Psoas muscle (tissue), 8 donors: ENCODE results near the gene UBE3C. TPM values are rescaled to one million over a fixed set of nuclear protein-coding genes. Genes with fewer than 3 reads are reported as not detected.

Source experiments
- ATAC-seq, 4 donors: fragments of 200-7000 bp; cut with Tn5 transposase; one replicate each; pipeline ENCODE4 v1.9.1; 2020; ENCODE audit warnings: moderate library complexity in 3 of 4, mild to moderate bottlenecking in 2 of 4
- DNase-seq, 2 donors: peaks; one replicate each; pipeline ENCODE4 v3.0.0-alpha.2; 2020
- H3K27ac ChIP-seq: fragments of 200-600 bp; one replicate; pipeline ENCODE4 v1.8.0; 2022
- H3K27me3 ChIP-seq, 3 donors: fragments of 200-600 bp in 1 of 3; one replicate each; pipeline versions ENCODE4 v1.6.1 to v1.8.0; 2013 to 2022; ENCODE audit warnings: low read length in 2 of 3, mild to moderate bottlenecking in 2 of 3, moderate library complexity in 1 of 3; ENCODE audit not compliant: insufficient read depth in 3 of 3
- H3K36me3 ChIP-seq, 2 donors: fragments of 200-600 bp in 1 of 2; one replicate each; pipeline versions ENCODE4 v1.6.1 to v1.8.0; 2013 to 2022; ENCODE audit warnings: low read depth in 1 of 2, mild to moderate bottlenecking in 1 of 2, moderate library complexity in 1 of 2; ENCODE audit not compliant: insufficient read depth in 1 of 2
- H3K4me1 ChIP-seq: fragments of 200-600 bp; one replicate; pipeline ENCODE4 v1.8.0; 2022
- H3K4me3 ChIP-seq: fragments of 200-600 bp; one replicate; pipeline ENCODE4 v1.8.0; 2022; ENCODE audit warnings: mild to moderate bottlenecking
- H3K9me3 ChIP-seq: fragments of 200-600 bp; one replicate; pipeline ENCODE4 v1.8.0; 2022
- CTCF ChIP-seq: fragments of 200-600 bp; IDR thresholded peaks from one replicate; pipeline ENCODE4 v1.8.0; 2022; ENCODE audit warnings: antibody characterized with exemption
- WGBS, 3 donors: extraction: QIAGEN DNeasy Blood & Tissue Kit; methylation state at CpG; one replicate each; pipeline versions ENCODE4 v1.1.6 to v1.1.7; 2013; 5-methylcytosine and 5-hydroxymethylcytosine counted together
- intact Hi-C, 2 donors: fragments of 100-400 bp; cut with DNase I; formaldehyde crosslinking; loops; one replicate each; pipeline versions ENCODE4 v1.11.0 to v1.14.2; 2022
- polyA plus RNA-seq, 3 donors: library from polyadenylated mRNA; stranded (reverse); fragments of 200-250 nt; gene quantifications; one replicate each; pipeline ENCODE4 v1.2.3, GENCODE V29; 2013
- total RNA-seq, 4 donors: library from RNA; stranded (reverse); fragmentation: NEBNext Ultra II Directional in 2 of 4; extraction: Animal tissue kit (Norgen Biotek cat#: 25700) in 2 of 4; gene quantifications; one replicate each; pipeline versions ENCODE4 v1.2.1 to v1.2.4, GENCODE V29; 2021 to 2023
- donor health status: healthy with polysubstance abuse.
- donor health status: DM: no; HTN: no; CAD: no; lungs with moderate emphysema.
- donor health status: Bipolar disorder and iron deficiency.
- donor health status: healthy.
- donor health status: DM: yes; HTN: yes; CAD: no.
- donor health status: DM: no; HTN: no; CAD: no.
- donor health status: DM: no; HTN: no; CAD: no.
- donor health status: DM: yes; HTN: yes; CAD: no.

Gene UBE3C
- total and polyA plus RNA-seq, 7 donors, result 31.9 to 94.2 (median 60.2) TPM

DNA sequence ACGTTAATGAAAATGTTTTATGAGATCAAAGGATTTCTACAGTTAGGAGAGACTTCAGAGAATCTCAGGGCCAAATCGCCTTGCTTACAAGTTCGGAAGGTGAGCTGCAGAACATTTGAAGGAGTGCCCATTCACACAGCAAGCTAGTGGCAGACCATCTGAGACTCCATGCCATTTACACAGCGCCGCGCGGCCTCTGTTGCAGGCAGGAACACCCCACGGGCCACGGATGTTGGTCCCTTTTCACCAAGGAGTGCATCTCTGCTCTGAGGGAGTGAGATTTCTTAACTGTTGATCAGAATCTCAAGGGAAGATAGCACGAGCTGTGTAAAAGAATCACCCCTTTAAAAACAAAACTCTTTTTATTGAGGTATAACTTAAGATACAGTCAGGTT, 1.8 kb downstream of the UBE3C start:
- Histone ChIP-seq H3K4me1 (peaks cover 41% of the 10 kb centered on the region), H3K9me3 (no peaks in the 10 kb centered on the region), H3K4me3 (peak overlapping the region; percentile 91), H3K27ac (no peak overlapping the region), H3K27me3 (no peaks in the 10 kb centered on the region), H3K36me3 (peaks cover 3 to 4% of the 10 kb centered on the region in 2 donors)
- DNase-seq (no peak), ATAC-seq (no peak)
- no peak for TF ChIP-seq CTCF
- WGBS, 3 donors, result 73 to 74% (median 73%) methylated on average over 10 of the region's 10 CpGs
- intact Hi-C loops, result loop anchor here in 1 of 2 donors (5.0 to 10.0 kb wide), 3 partner anchors 173 to 246 kb away; partner anchors contain the start of gene LMBR1

DNA sequence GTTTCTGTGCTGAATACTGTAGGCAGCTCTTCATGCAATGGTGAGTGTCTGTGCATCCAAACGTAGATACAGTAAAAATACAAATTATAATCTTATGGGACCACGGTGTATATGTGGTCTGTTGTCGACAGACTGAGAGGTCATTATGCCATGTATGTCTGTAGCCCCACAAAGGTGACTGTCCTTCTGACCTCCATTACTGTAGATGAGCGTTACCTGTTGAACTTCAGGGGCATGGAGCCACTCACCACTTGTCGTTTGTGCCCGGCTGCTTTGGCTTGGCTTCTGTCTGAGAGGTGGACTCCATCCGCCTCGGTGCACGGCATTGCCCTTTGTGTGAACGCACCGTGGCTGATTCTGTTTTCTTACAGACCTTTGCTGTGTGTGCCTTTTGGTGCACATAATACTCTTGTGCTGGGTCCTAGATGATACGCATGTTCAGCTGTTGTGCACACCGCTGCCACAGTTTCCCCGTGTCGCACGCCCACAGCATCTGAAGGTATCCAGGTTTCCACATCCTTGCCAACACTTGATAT, 2.9 kb downstream of the UBE3C start:
- H3K36me3 ChIP-seq, result peaks cover 3 to 4% of the 10 kb centered on the region in 2 donors
- WGBS, 3 donors, result 87 to 89% (median 89%) methylated on average over 16 of the region's 16 CpGs
- H3K27ac ChIP-seq, result no peak overlapping the region
- DNase-seq (no peak), ATAC-seq (no peak)
- intact Hi-C loops, result loop anchor here in 1 of 2 donors (5.0 to 10.0 kb wide), 3 partner anchors 174 to 247 kb away; partner anchors contain the start of gene LMBR1
- no peaks in the 10 kb centered on the region for H3K9me3 ChIP-seq
- TF ChIP-seq CTCF, result no peak
- no peaks in the 10 kb centered on the region for H3K27me3 ChIP-seq
- no peak overlapping the region for H3K4me3 ChIP-seq
- H3K4me1 ChIP-seq, result peaks cover 48% of the 10 kb centered on the region

GRCh38 chr7:157143788-157144187, 5.1 kb downstream of the UBE3C start:
- peaks cover 62% of the 10 kb centered on the region for H3K4me1 ChIP-seq
- H3K27me3 ChIP-seq, result no peaks in the 10 kb centered on the region
- no peak for TF ChIP-seq CTCF
- ATAC-seq, result no peak
- intact Hi-C loops, result loop anchor here in 1 of 2 donors (5.0 to 10.0 kb wide), 3 partner anchors 176 to 249 kb away; partner anchors contain the start of gene LMBR1
- H3K27ac ChIP-seq, result no peak overlapping the region
- no peak for DNase-seq
- H3K36me3 ChIP-seq, result peaks cover 3 to 4% of the 10 kb centered on the region in 2 donors
- no peak overlapping the region for H3K4me3 ChIP-seq
- H3K9me3 ChIP-seq, result no peaks in the 10 kb centered on the region
- 77 to 86% (median 84%) methylated on average over 8 of the region's 8 CpGs for WGBS, 3 donors

DNA sequence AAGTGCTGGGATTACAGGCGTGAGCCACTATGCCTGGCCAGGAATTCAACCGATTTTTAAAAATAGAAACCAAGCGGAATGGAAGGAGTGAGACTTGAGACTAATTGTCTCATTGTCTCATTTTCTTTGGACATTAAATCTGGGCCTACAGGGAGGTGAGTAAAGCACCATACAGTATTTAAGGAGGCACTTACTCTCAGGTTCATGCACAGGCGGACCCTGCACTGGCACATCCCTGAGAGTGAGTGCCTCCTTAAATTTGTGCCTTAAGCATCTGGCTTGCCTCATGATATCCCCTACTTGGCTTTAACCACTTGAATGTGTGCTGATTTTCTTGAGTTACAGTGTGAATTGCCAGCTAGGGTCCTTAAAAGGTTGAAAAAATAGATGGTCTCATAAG, 10.6 kb downstream of the UBE3C start:
- TF ChIP-seq CTCF, result no peak
- Histone ChIP-seq H3K27me3 (no peaks in the 10 kb centered on the region), H3K4me3 (no peak overlapping the region), H3K4me1 (peaks cover 56% of the 10 kb centered on the region), H3K36me3 (peaks cover 0 to 3% of the 10 kb centered on the region in 2 donors), H3K9me3 (no peaks in the 10 kb centered on the region), H3K27ac (peak overlapping the region; percentile 63)
- ATAC-seq, result peak; percentile 36 to 48 (median 47)
- DNase-seq, result no peak
- intact Hi-C loops, result loop anchor here in 1 of 2 donors (10.0 kb wide), 1 partner anchor 255 kb away; the partner anchor contains the start of gene LMBR1
- WGBS, 3 donors, result 42 to 58% (median 52%) methylated on average over 4 of the region's 4 CpGs
